Ureter (tissue), 1 donor: ENCODE results near the gene PBX4. TPM values are rescaled to one million over a fixed set of nuclear protein-coding genes. Genes with fewer than 3 reads are reported as not detected.

Experiments used
- DNase-seq: peaks from one replicate; pipeline ENCODE4 v3.0.0-alpha.2; 2020; ENCODE audit warnings: low spot score
- total RNA-seq: library from RNA; stranded (reverse); gene quantifications from one replicate; pipeline ENCODE4 v1.2.4, GENCODE V29; 2023
- donor health status: DM: yes; HTN: yes; CAD: no.

The PBX4 gene
- total RNA-seq, 1 donor from 2014 or later = 12.7 TPM

- no peak for DNase-seq
Observed at GRCh38 chr19:19554074-19555023, 64.1 kb downstream of the PBX4 start.

GRCh38 chr19:19553670-19554069 lies 64.8 kb downstream of the PBX4 start:
- DNase-seq = no peak

DNA sequence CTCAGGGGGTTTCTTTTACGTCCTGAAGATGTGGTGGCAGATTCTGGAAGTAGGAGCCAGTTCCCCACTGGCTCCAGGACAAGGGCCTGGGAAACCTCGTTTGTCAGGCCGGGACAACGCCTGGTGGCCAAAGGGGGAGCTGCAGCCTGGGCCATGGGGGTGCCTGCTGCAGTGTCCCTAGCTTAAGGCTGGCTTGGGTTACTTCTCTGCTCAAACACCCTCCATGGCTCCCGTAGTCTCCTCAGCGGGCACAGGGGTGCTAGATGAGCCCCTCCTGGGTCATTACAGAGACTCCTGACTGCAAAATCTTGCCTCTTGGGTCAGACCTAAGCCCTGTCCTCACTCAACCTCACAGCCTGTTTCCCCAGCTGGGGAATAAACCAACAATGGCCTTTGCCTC lies 65.7 kb downstream of the PBX4 start:
- no peak for DNase-seq

- no peak for DNase-seq
Observed at GRCh38 chr19:19551853-19552192, 66.7 kb downstream of the PBX4 start.

DNA sequence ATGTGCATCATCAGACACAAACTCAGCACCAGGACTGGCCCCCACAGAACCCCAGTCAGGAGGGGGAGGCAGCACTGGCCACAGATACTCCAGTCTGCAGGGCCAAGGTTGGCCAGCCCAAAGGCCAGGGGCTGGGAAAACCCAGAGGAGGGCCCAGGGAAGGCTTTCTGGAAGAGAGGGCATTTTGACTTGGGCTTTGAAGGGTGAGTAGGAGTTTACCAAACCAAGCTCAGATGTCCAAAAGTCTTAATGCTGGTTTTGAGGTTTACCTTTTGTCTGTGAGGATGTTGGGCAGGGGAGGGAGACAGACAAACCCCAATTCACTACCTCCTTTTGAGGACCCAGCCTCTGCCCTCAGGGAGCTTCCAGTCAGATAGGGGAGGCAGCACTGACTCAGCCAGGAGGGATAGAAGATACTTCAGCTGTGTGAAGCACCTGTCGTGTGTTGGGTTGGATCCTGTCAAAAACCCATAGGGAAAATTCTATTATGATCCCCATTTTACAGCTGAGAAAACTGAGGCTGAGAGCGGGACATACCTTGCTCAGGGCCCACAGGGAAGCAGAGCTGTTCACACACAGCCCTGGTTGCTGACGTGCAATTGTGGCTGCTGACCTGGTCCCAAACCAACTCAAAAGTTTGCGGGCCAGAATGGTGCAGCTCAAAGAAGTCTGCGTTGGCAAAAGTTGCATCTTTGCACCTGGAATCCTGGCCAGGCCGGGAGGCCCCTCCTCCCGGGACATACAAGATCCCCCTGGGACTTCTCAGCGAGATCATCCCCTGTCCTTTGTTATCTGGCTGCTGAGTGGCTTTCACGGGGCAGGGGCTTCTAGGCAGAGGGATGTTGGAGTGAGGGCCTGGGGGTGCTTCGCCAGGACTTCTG lies 67.3 kb downstream of the PBX4 start:
- DNase-seq = no peak

- no peak for DNase-seq
Observed at GRCh38 chr19:19550485-19550929, 68.0 kb downstream of the PBX4 start.

DNA sequence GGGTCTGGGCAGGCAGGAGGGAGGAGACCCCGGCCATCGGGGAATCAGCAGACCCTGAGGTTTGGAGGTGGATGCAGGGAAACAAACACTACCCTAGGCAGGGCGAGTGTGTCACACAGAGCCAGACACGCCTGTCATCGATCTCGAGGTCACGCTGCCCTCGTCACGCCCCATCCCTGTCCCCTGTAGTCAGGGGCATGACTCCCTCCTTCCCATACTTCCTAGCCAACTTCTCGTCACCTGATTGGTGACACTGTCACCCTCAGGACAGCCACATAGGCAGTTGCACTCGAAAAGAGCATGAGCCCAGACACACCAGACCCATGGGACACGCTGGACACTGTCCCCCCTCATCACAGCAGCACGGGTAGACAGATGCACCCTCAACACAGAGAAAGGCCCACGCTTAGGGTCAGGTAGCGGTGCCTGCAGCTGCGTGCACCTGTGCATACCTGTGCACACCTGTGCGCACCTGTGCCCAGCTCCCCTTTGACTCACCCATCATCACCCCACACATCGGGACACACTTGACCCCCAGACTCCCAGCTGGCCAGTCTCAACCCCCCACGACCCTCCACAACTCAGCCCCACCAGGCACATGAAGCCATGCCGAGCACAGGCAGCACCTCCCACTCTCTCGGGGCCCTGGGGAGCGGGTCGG lies 68.6 kb downstream of the PBX4 start:
- no peak for DNase-seq

DNA sequence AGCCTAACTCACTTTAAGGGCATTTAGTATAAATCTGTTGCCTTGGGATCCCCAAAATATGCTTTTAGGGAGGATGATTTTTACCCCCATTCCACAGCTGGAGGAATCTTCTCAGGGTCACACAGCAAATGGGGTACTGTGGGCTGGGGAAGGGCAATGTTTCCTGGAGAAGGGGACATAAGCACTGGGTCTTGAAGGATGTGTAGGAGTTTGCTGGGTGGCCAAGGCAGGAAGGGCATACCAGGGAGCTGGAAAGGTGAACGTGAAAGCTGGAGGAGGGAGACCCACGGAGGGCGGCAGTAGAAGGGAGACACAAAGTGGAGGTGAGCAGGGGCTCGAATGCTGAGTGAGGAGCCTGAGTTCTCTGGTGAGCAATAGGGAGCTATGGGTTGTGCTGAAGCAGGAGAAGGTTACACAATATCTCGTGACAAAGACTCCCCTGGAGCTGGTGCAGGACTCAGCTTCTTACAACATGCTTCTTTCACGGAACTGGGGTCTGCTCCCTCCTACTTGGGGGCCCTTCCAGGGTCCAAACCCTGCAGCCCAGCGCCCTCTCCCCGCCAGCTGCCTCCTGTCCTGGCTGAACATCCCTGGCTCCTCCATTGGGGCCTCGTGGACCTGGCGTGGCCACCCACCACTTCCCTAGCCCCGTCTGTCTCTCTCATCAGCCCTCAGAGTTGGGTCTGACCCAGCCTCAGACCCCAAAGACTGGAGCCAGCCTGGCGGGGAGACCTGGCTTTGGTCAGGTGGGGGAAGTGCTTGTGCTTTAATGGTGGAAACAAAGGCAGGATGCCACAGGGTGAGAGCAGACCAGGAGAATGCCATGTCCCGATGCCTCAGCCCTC lies 69.3 kb downstream of the PBX4 start:
- DNase-seq = no peak

DNA sequence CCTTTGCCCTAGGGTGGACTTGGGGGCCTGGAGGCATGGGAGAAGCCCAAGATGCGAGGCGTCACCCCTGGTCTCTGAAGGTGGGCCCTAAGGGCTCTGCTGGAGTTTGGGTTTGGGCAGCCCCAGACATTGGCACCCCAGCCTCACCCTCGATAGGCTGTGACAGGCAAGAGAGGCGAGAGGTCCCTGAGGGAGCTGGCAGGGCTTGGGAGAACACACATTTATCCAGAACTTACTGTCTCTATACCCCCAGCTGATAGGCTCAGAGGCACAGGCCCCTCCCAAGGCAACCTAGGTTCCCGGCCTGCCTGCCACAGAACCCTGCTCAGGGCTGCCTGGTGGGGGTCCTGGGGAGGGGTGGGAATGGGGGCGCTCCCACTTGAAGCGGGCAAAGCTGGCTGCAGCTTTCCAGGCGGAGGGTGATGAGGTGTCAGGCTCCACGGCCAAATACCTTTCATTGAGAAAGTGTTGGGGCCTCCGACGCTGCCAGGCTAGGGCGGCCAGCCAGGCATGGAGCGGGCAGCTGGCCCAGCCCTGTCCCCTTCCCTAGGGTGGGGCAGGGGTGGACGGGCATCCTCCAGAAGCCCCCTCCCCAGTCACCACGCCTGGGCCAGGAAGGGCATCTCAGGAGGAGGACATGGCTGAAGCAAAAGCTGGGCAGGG lies 70.7 kb downstream of the PBX4 start:
- no peak for DNase-seq

- DNase-seq = no peak
Observed at GRCh38 chr19:19546751-19547162, 71.7 kb downstream of the PBX4 start.

DNA sequence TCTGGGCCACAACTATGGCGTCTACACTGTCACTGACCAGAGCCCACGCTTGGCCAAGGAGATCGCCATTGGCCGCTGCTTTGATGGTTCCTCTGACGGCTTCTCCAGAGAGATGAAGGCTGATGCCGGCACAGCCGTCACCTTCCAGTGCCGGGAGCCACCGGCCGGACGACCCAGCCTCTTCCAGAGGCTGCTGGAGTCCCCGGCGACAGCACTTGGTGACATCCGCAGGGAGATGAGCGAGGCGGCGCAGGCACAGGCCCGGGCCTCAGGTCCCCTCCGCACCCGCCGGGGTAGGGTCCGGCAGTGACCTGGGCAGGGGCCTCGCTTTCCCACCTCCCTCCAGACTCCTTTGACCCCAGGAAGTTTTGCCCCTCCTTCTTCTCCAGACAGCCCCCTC lies 72.8 kb downstream of the PBX4 start:
- DNase-seq = no peak

- no peak for DNase-seq
Observed at GRCh38 chr19:19544954-19545591, 73.4 kb downstream of the PBX4 start.

DNA sequence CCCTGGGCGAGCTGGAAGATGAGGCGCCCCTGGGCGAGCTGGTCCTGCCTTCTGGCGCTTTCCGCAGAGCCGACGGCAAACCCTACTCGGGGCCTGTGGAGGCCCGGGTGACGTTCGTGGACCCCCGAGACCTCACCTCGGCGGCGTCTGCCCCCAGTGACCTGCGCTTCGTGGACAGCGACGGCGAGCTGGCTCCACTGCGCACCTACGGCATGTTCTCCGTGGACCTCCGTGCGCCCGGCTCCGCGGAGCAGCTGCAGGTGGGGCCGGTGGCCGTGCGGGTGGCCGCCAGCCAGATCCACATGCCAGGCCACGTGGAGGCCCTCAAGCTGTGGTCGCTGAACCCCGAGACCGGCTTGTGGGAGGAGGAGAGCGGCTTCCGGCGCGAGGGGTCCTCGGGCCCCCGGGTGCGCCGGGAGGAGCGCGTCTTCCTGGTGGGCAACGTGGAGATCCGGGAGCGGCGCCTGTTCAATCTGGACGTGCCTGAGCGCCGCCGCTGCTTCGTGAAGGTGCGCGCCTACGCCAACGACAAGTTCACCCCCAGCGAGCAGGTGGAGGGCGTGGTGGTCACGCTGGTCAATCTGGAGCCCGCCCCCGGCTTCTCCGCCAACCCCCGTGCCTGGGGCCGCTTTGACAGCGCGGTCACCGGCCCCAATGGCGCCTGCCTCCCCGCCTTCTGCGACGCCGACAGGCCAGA lies 74.1 kb downstream of the PBX4 start:
- DNase-seq = no peak

DNA sequence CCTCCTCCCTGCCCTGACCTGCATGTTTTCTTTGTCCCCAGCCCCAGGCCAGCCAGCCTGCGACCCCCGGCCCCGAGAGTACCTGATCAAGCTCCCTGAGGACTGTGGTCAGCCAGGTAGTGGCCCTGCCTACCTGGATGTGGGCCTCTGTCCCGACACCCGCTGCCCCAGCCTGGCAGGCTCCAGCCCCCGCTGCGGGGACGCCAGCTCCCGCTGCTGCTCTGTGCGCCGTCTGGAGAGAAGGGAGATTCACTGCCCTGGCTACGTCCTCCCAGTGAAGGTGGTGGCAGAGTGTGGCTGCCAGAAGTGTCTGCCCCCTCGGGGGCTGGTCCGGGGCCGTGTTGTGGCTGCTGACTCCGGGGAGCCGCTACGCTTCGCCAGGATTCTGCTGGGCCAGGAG lies 74.8 kb downstream of the PBX4 start:
- DNase-seq = no peak

- DNase-seq = no peak
Observed at GRCh38 chr19:19543101-19543500, 75.4 kb downstream of the PBX4 start.

DNA sequence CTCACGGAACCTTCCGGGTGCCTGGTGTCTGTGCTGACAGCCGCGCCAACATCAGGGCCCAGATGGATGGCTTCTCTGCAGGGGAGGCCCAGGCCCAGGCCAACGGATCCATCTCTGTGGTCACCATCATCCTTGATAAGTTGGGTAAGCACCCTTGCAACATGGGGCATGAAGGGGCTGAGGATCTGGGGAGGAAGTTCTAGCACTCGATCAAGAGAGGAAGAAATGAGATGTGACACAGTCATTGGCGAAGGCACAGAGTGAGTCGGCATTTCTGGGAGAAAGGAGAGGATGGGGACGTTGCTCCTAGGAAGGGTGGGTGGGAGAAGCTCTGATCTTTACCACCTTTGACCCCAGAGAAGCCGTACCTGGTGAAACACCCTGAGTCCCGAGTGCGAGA lies 76.0 kb downstream of the PBX4 start:
- no peak for DNase-seq

GRCh38 chr19:19541616-19542015 lies 76.9 kb downstream of the PBX4 start:
- no peak for DNase-seq

DNA sequence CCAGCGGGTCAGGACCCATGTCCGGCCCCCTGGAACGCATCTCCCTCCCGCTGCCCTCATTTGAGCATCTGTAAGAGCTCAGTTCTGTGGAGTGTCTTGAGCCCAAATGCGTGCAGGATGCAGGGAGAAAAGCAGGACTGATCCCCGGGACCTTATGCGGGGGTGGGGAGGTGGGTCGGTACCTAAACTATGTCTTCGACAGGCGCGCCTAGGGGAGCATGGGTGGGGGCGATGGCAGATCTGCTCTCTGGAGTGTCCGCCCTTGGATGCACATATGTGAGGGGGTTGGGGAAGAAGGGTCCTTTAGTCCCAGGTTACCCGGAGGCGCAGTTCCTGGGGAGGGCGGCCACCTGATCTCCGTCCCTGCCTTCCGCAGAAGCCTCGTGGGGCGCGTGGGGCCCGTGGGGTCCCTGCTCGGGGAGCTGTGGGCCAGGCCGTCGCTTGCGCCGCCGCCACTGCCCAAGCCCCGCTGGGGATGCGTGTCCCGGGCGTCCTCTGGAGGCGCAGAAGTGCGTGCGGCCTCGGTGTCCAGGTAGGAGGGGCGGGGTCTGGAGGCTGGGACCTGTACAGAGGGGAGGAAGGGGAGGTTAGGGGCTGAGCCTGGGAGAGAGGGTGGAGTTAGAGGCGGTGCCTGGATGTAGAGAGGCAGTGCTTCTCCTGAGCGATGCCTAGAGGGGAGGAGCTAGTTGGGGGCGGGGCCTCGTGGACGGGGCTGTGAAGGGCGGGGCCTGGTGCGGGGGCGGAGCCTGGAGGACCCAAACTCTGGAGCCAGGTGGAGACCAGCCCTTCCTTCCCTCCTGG lies 77.6 kb downstream of the PBX4 start:
- DNase-seq = no peak
